PC-9 (cell line): ENCODE results near the gene OR7C2.

Experiments
- CTCF ChIP-seq: fragments of 200-600 bp; sonication (generic); conservative IDR thresholded peaks from 2 replicates; pipeline ENCODE4 v1.6.1; 2017; ENCODE audit warnings: mixed run types, antibody characterized with exemption, mild to moderate bottlenecking, moderate library complexity
- EZH2 ChIP-seq: fragments of 200-600 bp; sonication (generic); IDR thresholded peaks from 2 replicates; pipeline ENCODE4 v1.8.0; 2017; ENCODE audit warnings: antibody characterized with exemption, low read depth

- TF ChIP-seq CTCF (no peak), EZH2 (no peak)
Measured at GRCh38 chr19:14972676-14973075, 31.4 kb downstream of the OR7C2 start.
